ENCODE data around the gene LTA4H.

Gene LTA4H

DNA sequence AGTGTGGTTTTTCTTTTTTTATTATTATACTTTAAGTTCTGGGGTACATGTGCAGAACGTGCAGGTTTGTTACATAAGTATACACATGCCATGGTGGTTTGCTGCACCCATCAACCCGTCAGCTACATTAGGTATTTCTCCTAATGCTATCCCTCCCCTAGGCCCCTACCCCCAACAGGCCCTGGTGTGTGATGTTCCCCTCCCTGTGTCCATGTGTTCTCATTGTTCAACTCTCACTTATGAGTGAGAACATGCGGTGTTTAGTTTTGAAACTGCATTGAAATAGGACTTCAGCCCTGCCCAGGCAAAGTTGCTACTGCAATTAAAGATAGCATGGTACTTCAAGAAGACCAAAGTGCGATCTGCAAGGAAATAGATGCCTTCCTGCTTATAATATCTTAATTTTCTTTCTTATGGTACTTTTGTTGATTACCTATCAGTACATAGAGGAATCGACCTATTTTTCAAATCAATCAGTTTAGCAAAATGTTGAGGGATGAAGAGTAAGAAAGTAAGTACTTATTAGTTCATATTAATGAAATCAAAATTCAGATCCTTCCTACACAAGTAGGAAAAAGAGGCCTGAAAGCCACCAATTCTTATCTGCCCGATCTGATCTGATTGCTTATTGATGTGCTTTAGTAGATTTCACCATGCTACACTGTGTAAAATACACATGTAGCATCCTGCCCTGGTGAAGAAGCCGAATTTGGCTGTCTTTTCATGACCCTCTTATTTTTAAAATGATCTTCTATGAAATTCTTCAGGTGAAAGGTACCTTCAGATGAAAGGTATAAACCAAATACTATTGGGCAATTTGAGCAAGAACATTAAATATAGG lies 1.6 kb downstream of the LTA4H start:
- DNase-seq: no peak

DNA sequence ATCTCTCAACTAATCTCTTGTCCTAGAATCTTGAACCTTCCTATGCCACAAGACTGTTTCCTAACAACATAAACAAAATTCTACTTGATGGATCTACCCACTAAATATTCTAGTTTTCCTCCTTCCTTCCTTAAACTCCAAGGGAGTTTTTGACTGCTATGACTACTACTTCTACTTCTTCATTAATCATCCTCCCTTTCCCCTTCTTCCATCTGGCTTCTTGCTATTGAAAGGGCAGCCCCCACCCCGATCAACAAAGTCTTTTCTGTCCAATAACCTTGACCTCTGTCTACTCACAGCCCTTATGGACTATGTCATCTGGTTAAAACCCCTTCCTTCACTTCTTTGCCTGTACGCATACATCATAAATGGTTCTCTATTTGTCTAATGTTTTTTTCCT lies 5.6 kb downstream of the LTA4H start:
- no peak for DNase-seq

DNA sequence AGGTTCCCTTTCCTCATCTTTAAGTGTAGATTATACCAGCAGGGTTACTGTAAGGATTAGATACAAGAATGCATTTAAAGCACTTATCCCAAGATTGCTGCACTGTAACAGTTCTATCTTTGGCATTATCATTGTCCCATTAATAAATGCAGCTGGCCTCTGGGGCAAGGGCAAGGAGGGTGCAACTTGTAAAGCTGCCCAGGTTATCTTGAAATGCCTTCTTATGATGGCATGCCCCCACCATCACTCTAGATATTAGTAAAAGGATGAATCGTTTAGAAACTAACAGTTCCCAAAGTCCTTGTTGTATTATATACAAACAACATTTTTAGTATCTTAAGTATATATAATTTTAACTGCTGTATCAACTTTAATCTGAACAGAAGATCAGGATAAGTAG lies 6.8 kb downstream of the LTA4H start:
- no peak for DNase-seq

DNA sequence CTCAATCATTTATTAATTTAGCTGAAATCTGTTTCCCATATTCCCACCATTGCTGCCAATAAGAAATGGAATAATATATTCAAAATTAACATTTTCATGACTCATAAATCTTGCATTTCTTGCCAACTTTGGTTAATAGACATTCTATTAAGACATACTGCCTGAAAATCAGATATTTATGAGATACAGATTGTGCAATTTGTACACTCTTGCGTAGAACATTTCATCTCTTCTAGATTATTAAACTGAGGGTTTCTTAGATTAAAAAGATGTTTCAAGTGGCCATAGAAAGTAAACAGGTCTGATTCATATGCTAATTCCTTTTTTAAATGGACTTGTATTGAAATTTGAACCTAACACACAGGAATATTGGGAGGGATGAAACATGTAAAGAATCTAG lies 9.1 kb downstream of the LTA4H start:
- no peak for DNase-seq

DNA sequence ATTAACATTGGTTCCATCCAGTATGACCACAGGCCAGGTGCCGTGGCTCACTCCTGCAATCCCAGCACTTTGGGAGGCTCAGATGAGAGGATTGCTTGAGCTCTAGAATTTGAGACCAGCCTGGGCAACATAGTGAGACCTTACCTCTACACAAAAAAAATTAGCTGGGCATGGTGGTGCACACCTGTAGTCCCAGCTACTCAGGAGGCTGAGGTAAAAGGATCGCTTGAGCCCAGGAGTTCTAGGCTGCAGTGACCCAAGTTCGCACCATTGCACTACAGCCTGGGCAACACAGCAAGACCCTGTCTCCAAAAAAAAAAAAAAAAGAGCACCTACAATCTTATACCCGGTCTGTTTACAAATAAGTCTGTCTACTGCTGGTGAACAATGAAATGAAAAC lies 9.9 kb downstream of the LTA4H start:
- DNase-seq: no peak

DNA sequence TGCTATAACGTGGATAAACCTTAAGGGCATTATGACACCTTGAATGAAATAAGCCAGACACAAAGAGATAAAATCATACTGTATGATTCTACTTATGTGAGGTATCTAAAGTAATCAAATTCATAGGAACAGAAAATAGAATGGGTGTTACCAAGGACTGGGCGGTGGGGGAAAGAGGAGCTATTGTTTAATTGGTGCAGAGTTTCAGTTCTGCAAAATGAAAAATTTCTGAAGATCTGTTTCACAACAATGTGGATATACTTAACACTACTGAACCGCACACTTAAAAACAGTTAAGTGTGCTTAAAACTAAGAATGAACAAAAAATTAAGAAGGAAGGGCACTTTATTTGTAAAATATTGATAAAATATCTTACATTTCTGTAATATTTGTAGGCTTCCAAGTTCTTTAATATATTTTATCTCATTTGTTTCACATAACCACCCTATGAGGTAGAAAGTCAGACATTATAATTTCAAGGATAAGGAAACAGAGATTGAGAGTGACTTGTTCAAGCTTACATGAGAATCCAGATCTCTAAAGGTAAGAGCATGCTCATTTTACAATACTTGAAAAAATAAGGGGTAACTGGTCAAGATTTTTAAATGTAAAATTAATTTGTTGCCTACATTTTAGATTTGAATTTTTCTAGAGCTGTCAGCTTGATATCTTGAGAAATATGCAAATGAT lies 14.9 kb downstream of the LTA4H start:
- no peak for DNase-seq

DNA sequence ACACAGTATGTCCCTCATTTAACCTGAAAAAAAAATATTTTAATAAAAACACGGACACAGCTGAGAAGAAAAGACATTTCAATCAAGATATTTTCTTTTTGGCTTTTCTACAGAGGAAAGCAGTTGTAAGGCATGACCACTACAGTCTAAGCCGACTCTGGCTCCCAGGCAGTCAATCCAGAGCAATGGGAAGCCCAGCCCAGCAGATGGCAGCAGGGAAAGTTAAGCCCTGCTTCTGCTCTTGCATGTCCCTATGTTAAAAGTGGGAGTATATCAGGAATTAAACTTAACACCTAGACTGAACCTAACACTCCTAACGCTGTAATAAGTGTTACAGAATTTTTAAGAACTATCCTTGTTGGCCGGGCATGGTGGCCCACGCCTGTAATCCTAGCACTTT lies 19.7 kb downstream of the LTA4H start:
- DNase-seq: no peak

DNA sequence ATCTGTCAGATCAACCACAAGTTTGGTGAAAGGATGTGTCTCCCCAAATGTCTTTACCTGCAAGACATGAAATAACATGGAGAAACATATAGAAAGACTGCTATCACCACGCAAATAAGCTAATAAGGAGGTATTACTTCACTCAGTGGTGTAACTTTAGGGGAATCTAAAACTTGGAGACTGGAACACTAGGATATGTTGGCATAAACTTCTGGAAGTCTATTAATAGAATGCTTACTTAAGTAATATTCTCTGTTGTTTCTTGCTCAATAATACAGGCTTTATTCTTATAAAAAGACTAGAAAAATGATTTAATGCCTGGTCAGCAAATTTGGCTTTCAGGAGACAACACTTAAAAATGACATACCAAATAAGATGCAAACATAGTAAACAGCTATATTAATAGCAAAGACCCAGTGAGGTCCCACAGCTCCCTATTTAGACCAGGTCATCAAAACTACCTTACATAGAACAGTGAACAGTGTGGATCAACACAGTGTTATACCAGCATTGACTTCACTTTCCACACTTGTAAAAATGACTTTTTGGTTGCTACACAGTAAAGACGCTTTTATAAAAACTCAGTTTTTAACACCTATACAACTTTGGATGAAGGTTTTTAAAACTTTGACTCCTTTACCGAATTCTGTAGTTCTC lies 20.3 kb downstream of the LTA4H start:
- DNase-seq: no peak

DNA sequence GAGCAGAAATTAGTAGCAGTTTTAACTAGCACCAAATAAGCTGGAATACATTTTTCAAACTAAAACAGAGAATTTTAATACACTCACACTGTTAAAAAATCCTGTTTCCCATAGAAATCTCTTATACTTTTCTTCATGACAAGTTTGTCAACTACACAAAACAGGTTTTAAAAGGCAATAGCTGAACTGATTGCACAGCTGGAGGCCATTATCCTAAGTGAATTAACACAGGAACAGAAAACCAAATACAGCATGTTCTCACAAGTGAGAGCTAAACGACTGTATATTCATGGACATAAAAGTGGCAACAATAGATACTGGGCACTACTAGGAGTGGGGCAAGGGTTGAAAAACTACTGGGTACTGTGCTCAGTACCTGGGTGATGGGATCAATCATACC lies 27.7 kb downstream of the LTA4H start:
- no peak for DNase-seq

DNA sequence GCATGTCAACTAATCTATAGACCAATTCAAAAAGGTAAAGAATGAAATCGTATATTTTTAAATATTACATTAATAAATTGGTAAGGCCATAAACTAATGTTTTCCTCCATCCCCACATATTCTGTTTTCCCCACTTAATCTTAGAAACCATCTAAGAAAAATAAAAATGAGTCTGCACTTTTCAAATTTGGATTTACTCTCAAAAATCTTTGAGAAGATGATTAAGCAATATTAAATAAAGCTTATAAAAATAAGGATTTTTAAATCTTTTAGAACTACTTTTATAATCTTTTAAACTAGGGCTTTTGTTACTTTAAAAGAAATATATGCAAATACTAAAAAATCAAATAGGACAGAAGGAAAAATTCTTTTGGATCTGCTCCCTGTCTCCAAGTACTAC lies 28.7 kb downstream of the LTA4H start:
- no peak for DNase-seq

DNA sequence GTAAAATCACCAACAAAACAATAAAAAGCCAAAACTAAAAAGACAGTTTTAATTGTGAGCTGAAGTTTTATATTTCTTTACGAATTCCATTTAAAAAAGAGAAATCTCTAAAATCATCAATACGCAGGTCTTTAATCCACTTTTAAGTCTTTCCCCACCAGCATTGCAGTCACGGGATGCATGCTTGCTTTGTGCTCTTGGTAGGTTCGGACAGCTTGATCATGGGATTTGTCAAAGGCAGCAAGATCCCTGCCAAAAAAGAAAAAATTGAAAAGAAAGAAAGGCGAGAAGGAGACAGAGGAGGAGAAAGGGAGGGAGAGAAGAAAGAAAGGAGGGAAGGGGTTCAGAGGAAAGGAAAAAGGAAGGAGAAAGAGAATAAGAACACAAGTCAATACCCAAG lies 34.5 kb downstream of the LTA4H start:
- DNase-seq: no peak

DNA sequence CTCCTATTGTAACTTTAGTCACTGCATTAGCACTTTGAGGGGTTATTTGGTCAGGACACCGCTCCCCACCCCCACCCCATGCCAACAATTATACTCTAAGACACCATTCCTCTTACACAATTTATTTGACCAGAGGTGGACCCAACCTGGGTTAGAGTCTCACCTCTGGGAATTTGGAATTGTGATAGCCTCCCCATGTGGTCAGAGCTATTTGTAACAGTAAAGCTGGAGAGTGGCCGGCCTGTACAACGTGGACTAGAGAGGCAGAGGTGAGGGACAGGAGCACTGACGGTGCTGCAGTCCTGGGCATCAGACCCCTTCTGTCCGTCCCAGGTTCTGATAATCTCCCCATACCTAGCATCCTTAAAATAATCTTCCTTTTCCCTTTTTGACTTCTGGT lies 35.9 kb downstream of the LTA4H start:
- DNase-seq: no peak

DNA sequence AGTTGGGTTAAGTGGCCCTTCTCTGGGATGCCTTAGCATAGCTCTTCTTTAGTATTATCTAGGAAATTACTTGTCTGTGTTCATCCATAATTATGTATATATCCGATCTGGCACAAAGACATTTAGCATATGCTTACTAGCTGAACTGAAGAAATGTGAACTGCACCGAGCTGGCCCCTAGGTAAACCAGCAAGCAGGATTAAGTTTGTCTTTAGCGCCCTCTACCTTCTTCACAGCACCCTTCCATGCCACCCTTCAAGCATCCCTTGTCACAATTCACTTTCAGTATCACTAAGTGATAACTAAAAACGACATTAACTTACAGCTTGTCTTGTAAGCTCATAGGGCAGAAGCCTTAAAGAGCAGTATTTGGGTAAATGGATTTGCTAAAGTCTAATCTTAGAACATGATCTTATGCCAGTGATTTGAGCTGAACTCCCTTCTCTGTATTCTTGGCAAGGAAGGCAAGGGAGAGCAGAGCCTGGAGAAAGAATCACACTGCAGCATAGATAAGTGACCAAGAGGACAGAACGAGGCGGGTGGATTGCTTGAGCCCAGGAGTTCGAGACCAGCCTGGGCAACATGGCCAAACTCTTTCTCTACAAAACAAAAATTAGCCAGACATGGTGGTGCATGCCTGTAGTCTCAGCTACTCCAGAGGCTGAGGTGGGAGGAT lies 36.6 kb downstream of the LTA4H start:
- peak in 1 of 2 donors; percentile 76 for DNase-seq

DNA sequence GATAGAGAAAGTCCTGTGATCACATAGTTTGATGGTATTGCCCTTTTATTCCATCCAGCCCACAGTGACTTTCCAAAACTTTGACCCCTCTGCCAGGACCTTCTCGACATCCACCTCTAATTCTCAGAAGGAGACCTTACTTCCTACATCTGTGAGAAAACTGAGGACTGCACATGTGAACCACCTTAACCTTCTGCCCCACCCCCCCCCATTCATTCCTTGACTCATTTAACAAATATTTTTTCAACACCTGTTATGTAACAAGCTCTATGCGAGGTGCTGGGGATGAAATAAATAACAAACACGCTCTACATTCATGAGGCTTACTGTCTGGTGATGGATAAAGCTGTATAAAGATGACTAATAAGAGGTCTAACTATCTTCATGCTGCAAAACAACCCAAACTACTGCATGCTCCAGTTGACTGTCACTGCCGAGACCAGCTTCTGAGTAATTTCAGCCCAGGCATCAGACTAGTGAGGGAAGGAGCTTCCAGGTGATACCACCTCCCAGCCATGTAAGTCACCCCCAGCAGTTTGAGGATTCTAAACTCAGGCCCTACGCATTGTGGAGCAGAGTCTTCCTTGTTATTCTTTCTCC lies 37.4 kb downstream of the LTA4H start:
- no peak for DNase-seq

DNA sequence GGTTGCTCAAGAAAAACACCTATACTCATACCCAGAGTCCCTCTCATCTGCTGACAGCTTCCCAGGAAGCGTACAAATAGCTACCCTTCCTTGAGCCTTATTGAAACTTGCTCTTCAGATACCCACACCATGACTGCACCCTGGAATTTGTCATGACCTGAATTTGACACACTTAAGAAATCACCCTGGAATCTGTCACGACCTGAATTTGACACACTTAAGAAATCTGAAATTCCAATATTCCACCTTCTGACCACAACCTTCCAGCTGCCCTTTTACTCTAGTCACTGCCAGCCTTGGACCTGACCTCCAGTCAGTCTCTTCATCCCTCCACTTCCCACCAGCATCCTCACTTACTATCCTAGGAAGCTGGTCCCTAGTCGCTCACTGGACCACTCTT lies 38.1 kb downstream of the LTA4H start:
- DNase-seq: no peak

DNA sequence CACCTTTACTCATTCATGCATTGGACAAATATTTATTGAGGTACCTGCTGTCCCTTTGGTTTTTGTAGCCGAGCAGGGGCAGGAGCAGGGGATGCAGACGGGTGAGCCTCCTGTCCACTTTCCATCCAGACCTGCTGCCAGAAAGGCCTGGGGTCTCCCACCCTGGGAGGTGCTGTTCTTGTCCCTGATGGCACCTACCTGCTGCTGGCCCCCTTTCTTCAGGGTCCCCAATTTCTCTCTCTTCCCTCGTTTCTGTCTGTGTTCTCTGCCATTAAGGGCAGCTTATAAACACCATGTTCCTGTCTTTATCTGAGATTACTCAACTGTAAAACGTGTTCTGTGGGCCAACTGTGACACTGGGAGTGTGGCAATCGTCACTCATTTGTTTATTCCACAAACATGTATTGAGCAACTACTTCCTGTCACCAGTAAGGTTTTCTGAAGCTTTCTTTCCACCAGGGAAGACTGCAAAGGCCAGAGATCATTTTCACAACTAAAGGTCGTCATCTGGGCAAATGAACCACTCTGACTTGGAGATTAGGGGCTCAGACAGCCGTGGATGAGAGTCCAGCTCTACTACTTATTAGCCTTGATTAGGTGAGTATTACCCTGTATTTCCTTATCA lies 39.2 kb downstream of the LTA4H start, which contains the start of gene HAL:
TSS of gene HAL (minus strand) at position 311 of the 625 bp plus-strand sequence. CDS start 434 bp downstream, outside the sequence.
- DNase-seq: peak in 1 of 2 donors; percentile 19

DNA sequence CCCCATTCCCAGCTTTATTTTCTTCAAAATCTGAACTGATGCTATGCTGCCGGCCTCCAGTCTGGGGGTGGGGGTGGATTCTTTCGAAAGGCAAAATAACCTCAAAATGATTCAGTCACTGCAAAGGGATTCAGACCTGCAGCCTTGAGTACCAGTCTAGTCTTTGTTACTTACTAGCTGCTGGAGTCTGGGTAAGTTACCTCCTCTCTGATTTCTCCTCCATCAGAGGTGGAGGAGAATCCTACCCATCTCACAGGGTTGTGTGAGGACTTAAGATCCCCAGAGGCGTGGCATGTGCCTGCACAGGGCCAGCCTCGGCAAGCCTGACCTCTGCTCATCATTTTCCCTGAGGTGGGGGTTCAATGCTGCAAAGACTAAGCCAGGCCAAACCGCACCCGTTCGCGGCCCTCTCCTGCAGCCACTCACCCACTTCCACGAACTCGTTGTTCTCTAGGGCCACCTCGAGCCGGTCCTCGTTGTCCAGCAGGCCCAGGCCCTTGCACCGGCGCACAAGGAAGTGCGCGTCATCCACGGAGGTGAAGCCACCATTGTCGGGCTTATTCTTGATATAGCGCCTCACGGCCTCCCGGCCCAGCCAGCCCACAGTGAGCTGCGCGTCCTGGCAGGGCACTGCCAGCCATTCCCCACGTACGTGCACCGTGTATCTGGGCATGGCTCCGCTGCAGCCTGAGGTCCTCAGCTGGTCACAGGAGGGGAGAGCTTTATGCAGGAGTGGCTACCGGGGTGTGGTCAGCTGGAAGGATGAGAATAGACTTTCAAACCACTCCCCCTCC lies 40.0 kb downstream of the LTA4H start:
- no peak for DNase-seq

DNA sequence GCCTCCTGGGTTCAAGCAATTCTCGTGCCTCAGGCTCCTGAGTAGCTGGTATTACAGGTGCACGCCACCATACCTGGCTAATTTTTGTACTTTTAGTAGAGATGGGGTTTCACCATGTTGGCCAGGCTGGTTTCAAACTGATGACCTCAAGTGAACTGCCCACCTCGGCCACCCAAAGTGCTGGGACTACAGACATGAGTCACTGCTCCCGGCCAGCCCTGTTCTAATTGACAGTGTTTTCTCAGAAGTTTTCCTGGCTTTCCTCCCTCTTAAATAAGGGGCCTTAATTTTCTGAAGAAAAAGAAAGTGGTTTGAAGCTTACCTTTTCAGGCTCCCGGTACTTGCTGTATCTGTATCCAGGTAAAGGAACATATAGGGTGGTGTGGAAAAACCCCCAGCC lies 40.9 kb downstream of the LTA4H start:
- no peak for DNase-seq

DNA sequence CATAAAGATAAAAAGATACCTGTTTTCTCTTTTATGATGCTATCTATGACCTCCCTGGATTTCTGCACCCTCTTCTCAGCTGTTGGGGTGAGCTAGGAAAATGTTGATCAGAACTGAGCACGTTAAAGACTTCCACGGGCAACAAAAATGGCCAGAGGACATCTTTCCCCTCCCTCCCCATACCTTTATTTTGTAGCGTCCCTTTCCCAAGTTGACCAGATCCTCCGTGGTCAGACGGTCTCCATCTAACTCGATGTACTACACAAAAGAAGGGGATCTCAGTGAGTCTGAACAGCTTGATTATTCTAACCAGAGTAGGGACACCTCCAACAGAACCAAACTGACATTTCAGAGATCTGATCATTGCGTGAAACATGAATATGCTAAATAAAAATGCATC lies 41.5 kb downstream of the LTA4H start:
- no peak for DNase-seq

DNA sequence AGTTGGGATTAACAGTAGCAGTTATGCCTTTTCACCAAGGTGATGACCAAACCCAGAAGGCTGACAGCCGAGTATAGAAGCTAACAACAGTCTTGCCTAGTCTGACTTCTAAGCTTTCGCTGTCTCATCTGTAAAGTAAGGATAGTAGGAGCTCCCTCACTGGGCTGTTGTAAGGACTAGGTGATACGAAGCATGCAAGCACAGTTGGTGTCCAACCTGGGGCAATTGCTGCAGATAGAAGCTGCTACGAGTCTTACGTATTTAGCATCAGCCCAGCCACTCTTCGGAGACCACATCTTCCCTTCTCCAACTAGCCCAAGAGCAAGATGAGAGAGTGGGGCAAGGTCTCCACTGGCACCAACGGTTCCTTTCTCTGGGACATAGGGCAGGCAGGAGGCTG lies 45.3 kb downstream of the LTA4H start:
- no peak for DNase-seq

DNA sequence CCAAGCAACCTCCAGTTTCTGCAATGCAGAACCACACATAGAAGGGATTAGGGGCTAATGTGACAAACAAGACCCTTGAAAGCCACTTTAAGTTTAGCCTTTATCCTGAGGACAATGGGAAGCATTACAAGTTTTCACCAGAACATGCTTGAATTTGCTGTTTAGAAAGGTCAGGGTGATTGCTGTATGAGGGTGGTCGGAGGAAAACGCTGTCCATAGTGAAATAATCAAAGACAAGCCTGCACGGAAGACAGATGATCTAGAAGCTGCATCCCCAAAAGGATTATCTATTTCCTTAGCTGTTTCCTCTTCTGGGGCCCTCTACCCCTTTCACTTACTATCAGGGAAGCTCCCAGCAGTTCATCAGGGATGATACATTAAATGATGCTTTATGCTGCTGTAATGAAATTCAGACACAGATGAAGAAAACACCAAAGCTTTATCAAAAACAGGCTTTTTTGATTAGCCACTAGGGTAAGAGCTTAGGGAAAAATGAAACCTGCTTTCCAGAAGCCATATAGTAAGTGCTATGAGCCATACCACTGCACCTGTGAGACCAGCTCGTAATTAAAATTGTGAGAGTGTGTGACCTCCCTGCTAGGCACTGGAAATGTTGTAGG lies 45.8 kb downstream of the LTA4H start:
- DNase-seq: no peak

Measured in bone marrow (tissue), 2 donors.